H1 (cell line): ENCODE data around the gene PASK. TPM values are rescaled to one million over a fixed set of nuclear protein-coding genes. Genes with fewer than 3 reads are reported as not detected.
"Not testable (repeated sequence)": the region's sequence is repeated elsewhere in the genome, so short reads cannot be mapped to it uniquely, and the experiment has no call there.

ENCODE experiments used
- CTCF ChIA-PET: fragments of 300-600 bp; sonication (Branson Sonifier 250); formaldehyde crosslinking; loops from one replicate; lab custom pipeline; 2021; ENCODE audit not compliant: partially characterized antibody; lab: Charles Lee
- POLR2A ChIA-PET: fragments of 300-600 bp; sonication (Branson Sonifier 250); formaldehyde crosslinking; loops from one replicate; lab custom pipeline; 2021; ENCODE audit warnings: inconsistent platforms; ENCODE audit not compliant: partially characterized antibody; lab: Charles Lee
- DNase-seq, 2 experiments: peaks; one replicate each; pipeline versions ENCODE4 v3.0.0 to v3.0.0-alpha.2; 2010 to 2022; ENCODE audit warnings: low spot score in 2 of 2, low read depth in 1 of 2, mixed read lengths in 1 of 2
- FAIRE-seq: peaks from 2 replicates; lab custom pipeline; 2011; peaks lifted over from hg19 to GRCh38; lab: Jason Lieb, UNC
- H2AFZ ChIP-seq: 2 replicates; pipeline ENCODE4 v1.8.1; 2012; ENCODE audit warnings: low read length, inconsistent platforms
- H2AK5ac ChIP-seq: 2 replicates; pipeline ENCODE4 v1.6.1; 2013; ENCODE audit warnings: low read depth, low read length
- H2BK120ac ChIP-seq: replicated peaks from 2 replicates; pipeline ENCODE3; 2013; ENCODE audit warnings: low read depth, low read length, inconsistent platforms
- H2BK12ac ChIP-seq: 2 replicates; pipeline ENCODE4 v1.6.1; 2013; ENCODE audit warnings: low read depth, low read length
- H2BK15ac ChIP-seq: 2 replicates; pipeline ENCODE4 v1.6.1; 2013; ENCODE audit warnings: low read length
- H2BK20ac ChIP-seq: 2 replicates; pipeline ENCODE4 v1.6.1; 2013; ENCODE audit warnings: low read length
- H2BK5ac ChIP-seq: 2 replicates; pipeline ENCODE4 v1.6.1; 2013; ENCODE audit warnings: low read depth, low read length
- H3K14ac ChIP-seq: 2 replicates; pipeline ENCODE4 v1.6.1; 2013; ENCODE audit warnings: inconsistent platforms; ENCODE audit not compliant: insufficient read length
- H3K18ac ChIP-seq: 2 replicates; pipeline ENCODE4 v1.6.1; 2013; ENCODE audit warnings: low read length; ENCODE audit errors: extremely low read depth
- H3K23ac ChIP-seq: 2 replicates; pipeline ENCODE4 v1.6.1; 2013; ENCODE audit warnings: inconsistent platforms; ENCODE audit not compliant: insufficient read length
- H3K23me2 ChIP-seq: 2 replicates; pipeline ENCODE4 v1.6.1; 2013; ENCODE audit warnings: low read depth, low read length
- H3K27ac ChIP-seq: 2 replicates; pipeline ENCODE4 v1.6.1; 2011; ENCODE audit warnings: low read depth, low read length, inconsistent platforms
- H3K27me3 ChIP-seq, 4 experiments: replicated peaks in 1 of 4; 1 replicate in 1 of 4; 2 replicates in 3 of 4; pipeline versions ENCODE4 v1.6.1 to v1.8.1; 2011 to 2013; ENCODE audit warnings: low read length in 3 of 4, mild to moderate bottlenecking in 3 of 4, inconsistent platforms in 2 of 4, mixed read lengths in 2 of 4, moderate library complexity in 1 of 4; ENCODE audit not compliant: control insufficient read depth in 3 of 4, insufficient read depth in 3 of 4; ENCODE audit errors: extremely low read depth in 1 of 4
- H3K36me3 ChIP-seq, 4 experiments: 2 replicates each; pipeline versions ENCODE4 v1.6.1 to v1.8.1; 2011 to 2013; ENCODE audit warnings: mild to moderate bottlenecking in 4 of 4, low read length in 3 of 4, moderate library complexity in 2 of 4, control low read depth in 1 of 4, inconsistent platforms in 1 of 4; ENCODE audit not compliant: insufficient read depth in 4 of 4, control insufficient read depth in 2 of 4
- H3K4ac ChIP-seq: replicated peaks from 2 replicates; pipeline ENCODE3; 2013; ENCODE audit warnings: low read length, low read depth, mixed read lengths, inconsistent platforms; ENCODE audit not compliant: insufficient read length
- H3K4me1 ChIP-seq, 4 experiments: replicated peaks in 1 of 4; 1 replicate in 1 of 4; 2 replicates in 3 of 4; pipeline versions ENCODE4 v1.6.1 to v1.8.1; 2011 to 2013; ENCODE audit warnings: low read length in 3 of 4, inconsistent platforms in 2 of 4, mixed read lengths in 1 of 4; ENCODE audit not compliant: insufficient read depth in 4 of 4, control insufficient read depth in 3 of 4
- H3K4me2 ChIP-seq, 2 experiments: 2 replicates each; pipeline versions ENCODE4 v1.6.1 to v1.8.1; 2011 to 2013; ENCODE audit warnings: low read depth in 2 of 2, low read length in 2 of 2, control low read depth in 1 of 2, inconsistent platforms in 1 of 2, mild to moderate bottlenecking in 1 of 2; ENCODE audit not compliant: insufficient read depth in 1 of 2
- H3K4me3 ChIP-seq, 4 experiments: fragments of 200-600, 300-600 bp in 1 of 4; sonication (generic), shearing (Covaris generic), sonication (Bioruptor Twin) in 1 of 4; 2 replicates each; pipeline versions ENCODE4 v1.5.1 to v1.8.1; 2011 to 2016; ENCODE audit warnings: low read length in 4 of 4, low read depth in 3 of 4, control low read depth in 2 of 4, inconsistent platforms in 2 of 4, mild to moderate bottlenecking in 2 of 4, mixed read lengths in 1 of 4, moderate library complexity in 1 of 4; ENCODE audit not compliant: insufficient read depth in 2 of 4; ENCODE audit errors: extremely low read depth in 1 of 4
- H3K56ac ChIP-seq: replicated peaks from 2 replicates; pipeline ENCODE3; 2013; ENCODE audit warnings: low read depth, mild to moderate bottlenecking, mixed read lengths, low read length, inconsistent platforms; ENCODE audit not compliant: insufficient read length
- H3K79me1 ChIP-seq: 2 replicates; pipeline ENCODE4 v1.6.1; 2013; ENCODE audit warnings: low read depth, low read length, control low read depth
- H3K79me2 ChIP-seq, 2 experiments: 2 replicates each; pipeline versions ENCODE4 v1.6.1 to v1.8.1; 2012 to 2013; ENCODE audit warnings: low read length in 2 of 2, mild to moderate bottlenecking in 2 of 2, inconsistent platforms in 1 of 2; ENCODE audit not compliant: insufficient read depth in 2 of 2, control insufficient read depth in 1 of 2
- H3K9ac ChIP-seq, 4 experiments: replicated peaks in 1 of 4; 1 replicate in 1 of 4; 2 replicates in 3 of 4; pipeline versions ENCODE4 v1.6.1 to v1.8.1; 2011 to 2013; ENCODE audit warnings: low read depth in 3 of 4, low read length in 3 of 4, control low read depth in 2 of 4, mild to moderate bottlenecking in 2 of 4, moderate library complexity in 2 of 4, inconsistent platforms in 1 of 4; ENCODE audit errors: extremely low read depth in 1 of 4
- H3K9me3 ChIP-seq, 2 experiments: 2 replicates each; pipeline versions ENCODE4 v1.6.1 to v1.8.1; 2012 to 2013; ENCODE audit warnings: mild to moderate bottlenecking in 2 of 2, moderate library complexity in 2 of 2, control low read depth in 1 of 2, inconsistent platforms in 1 of 2, low read depth in 1 of 2, low read length in 1 of 2, mixed read lengths in 1 of 2; ENCODE audit not compliant: insufficient read depth in 2 of 2
- H4K20me1 ChIP-seq, 2 experiments: replicated peaks in 1 of 2; 2 replicates each; pipeline versions ENCODE3 to v1.8.1; 2011 to 2013; ENCODE audit warnings: inconsistent platforms in 2 of 2, low read length in 2 of 2, mild to moderate bottlenecking in 1 of 2; ENCODE audit not compliant: insufficient read depth in 2 of 2, control insufficient read depth in 1 of 2
- H4K5ac ChIP-seq: 2 replicates; pipeline ENCODE4 v1.6.1; 2013; ENCODE audit warnings: low read length, low read depth, mixed read lengths, inconsistent platforms; ENCODE audit not compliant: insufficient read length
- H4K8ac ChIP-seq: 2 replicates; pipeline ENCODE4 v1.8.0; 2013; ENCODE audit warnings: mild to moderate bottlenecking, moderate library complexity, low read length, inconsistent platforms; ENCODE audit not compliant: insufficient read depth; ENCODE audit errors: extremely low read depth
- H4K91ac ChIP-seq: replicated peaks from 2 replicates; pipeline ENCODE3; 2013; ENCODE audit warnings: low read length, mixed read lengths, inconsistent platforms; ENCODE audit not compliant: insufficient read length
- ASH2L ChIP-seq: fragments of 200-600, 300-600 bp; sonication (generic); IDR thresholded peaks from one replicate; pipeline ENCODE4 v1.7.1; 2017; ENCODE audit warnings: low read length
- WGBS, 2 experiments: shearing (Covaris generic) in 1 of 2; methylation state at CpG; one replicate each; pipeline versions ENCODE4 v1.1.6 to v1.1.7; 2013 to 2015; ENCODE audit warnings: low lambda C conversion rate in 2 of 2, mixed read lengths in 2 of 2, inconsistent platforms in 1 of 2, low coverage in 1 of 2, missing lambda C conversion rate in 1 of 2; ENCODE audit not compliant: insufficient replicate concordance in 2 of 2, insufficient coverage in 1 of 2, insufficient read length in 1 of 2; ENCODE audit errors: extremely low coverage in 1 of 2, missing lambda C conversion rate in 1 of 2; 5-methylcytosine and 5-hydroxymethylcytosine counted together
- polyA plus RNA-seq, 7 experiments: library from polyadenylated mRNA; depleted of rRNA in 3 of 7; stranded (reverse) in 5 of 7; unstranded in 2 of 7; fragments of >200 nt in 5 of 7; fragments of 200-250 nt in 2 of 7; gene quantifications; 1 replicate in 5 of 7; 2 replicates in 1 of 7; 4 replicates in 1 of 7; pipeline versions ENCODE4 v1.2.1 to v1.2.3, GENCODE V29; 2011 to 2013; ENCODE audit warnings: missing spikeins in 2 of 7, mixed read lengths in 2 of 7
- total RNA-seq: library from RNA; stranded (reverse); fragmentation: NEBNext Ultra II Directional; extraction: Animal tissue kit (Norgen Biotek cat#: 25700); gene quantifications from 2 replicates; pipeline ENCODE4 v1.2.1, GENCODE V29; 2021

Gene PASK
- total and polyA plus RNA-seq, 2 of the 8 experiments (the other 6 are each of a cell fraction or from before 2014, with no cell fraction given): 20.5 to 66.1 TPM

- TF ChIP-seq ASH2L: no peak
Measured at GRCh38 chr2:241105641-241106040, 43.6 kb downstream of the PASK start (continued).

- ChIA-PET CTCF (interaction anchor here (1.0 kb wide), 1 partner anchor 253 kb away, joined by 3 read pairs; no protein-coding TSS in a partner anchor), POLR2A (interaction anchor here (1.5 kb wide), 1 partner anchor 9 kb away, joined by 3 read pairs; no protein-coding TSS in a partner anchor)
- not testable (repeated sequence) for H3K79me1 ChIP-seq, H3K4me1 ChIP-seq, H3K23me2 ChIP-seq, H3K9ac ChIP-seq, H2BK15ac ChIP-seq, H3K27me3 ChIP-seq, FAIRE-seq, H4K5ac ChIP-seq, H3K14ac ChIP-seq, H3K27ac ChIP-seq, H2BK120ac ChIP-seq, H3K4ac ChIP-seq, H2AFZ ChIP-seq, H2AK5ac ChIP-seq, H3K18ac ChIP-seq, H2BK20ac ChIP-seq, H4K8ac ChIP-seq, H3K56ac ChIP-seq, H4K91ac ChIP-seq, H3K9me3 ChIP-seq, H3K23ac ChIP-seq, H4K20me1 ChIP-seq, H2BK5ac ChIP-seq, DNase-seq, H2BK12ac ChIP-seq, H3K4me2 ChIP-seq, H3K4me3 ChIP-seq
- H3K79me2 ChIP-seq: peaks cover 0 to 18% of the 10 kb centered on the region in 2 experiments; a peak in 2 of 4 replicates
- WGBS, 2 experiments: 88% methylated on average over 10 of the region's 10 CpGs; no CpG with 5 or more reads in 1 of the 2 experiments
- H3K36me3 ChIP-seq: peaks cover 0 to 18% (median 2%) of the 10 kb centered on the region in 4 experiments; a peak in 6 of 8 replicates
Measured at GRCh38 chr2:241104611-241105010, 44.7 kb downstream of the PASK start.
